Liver (tissue), 3 donors: ENCODE results near the gene PAPOLG.

Source experiments
- CTCF ChIP-seq: fragments of 150-350 bp; IDR thresholded peaks from 2 replicates; pipeline ENCODE4 v1.5.1; 2017; ENCODE audit warnings: improper control_type of control experiment, low read depth, low read length; ENCODE audit not compliant: missing input control
- FOXA2 ChIP-seq: IDR thresholded peaks from 2 replicates; pipeline ENCODE4 v1.6.1; 2016; ENCODE audit warnings: antibody characterized with exemption
- NR2F2 ChIP-seq: IDR thresholded peaks from 2 replicates; pipeline ENCODE4 v1.6.1; 2016; ENCODE audit warnings: antibody characterized with exemption
- RAD21 ChIP-seq, 2 donors: IDR thresholded peaks; 2 replicates each; pipeline ENCODE4 v1.6.1; 2016; ENCODE audit warnings: antibody characterized with exemption in 2 of 2, mild to moderate bottlenecking in 2 of 2
- REST ChIP-seq: IDR thresholded peaks from 2 replicates; pipeline ENCODE4 v1.6.1; 2016; ENCODE audit warnings: antibody characterized with exemption, mild to moderate bottlenecking
- TAF1 ChIP-seq: conservative IDR thresholded peaks from 2 replicates; pipeline ENCODE4 v1.6.1; 2016; ENCODE audit warnings: antibody characterized with exemption, mild to moderate bottlenecking
- YY1 ChIP-seq: IDR thresholded peaks from 2 replicates; pipeline ENCODE4 v1.6.1; 2016; ENCODE audit warnings: antibody characterized with exemption, mild to moderate bottlenecking
- ZBTB33 ChIP-seq: IDR thresholded peaks from 2 replicates; pipeline ENCODE4 v1.6.1; 2016; ENCODE audit warnings: antibody characterized with exemption
- donor health status: healthy.
- donor health status: healthy.

- TF ChIP-seq CTCF (no peak), TAF1 (no peak), NR2F2 (no peak), YY1 (no peak), RAD21 (IDR thresholded peaks at IDR 0.05) (no peak), FOXA2 (no peak), REST (no peak), ZBTB33 (no peak)
Observed at GRCh38 chr2:60821587-60822302, 65.7 kb downstream of the PAPOLG start.
